Jurkat, Clone E6-1 (cell line): ENCODE measurements around the gene STPG4.

Source experiments
- DNase-seq: peaks from one replicate; pipeline ENCODE4 v3.0.0-alpha.2; 2011; ENCODE audit warnings: low read depth, low spot score
- H3K4me3 ChIP-seq: 2 replicates; pipeline ENCODE4 v1.5.1; 2011; ENCODE audit warnings: mild to moderate bottlenecking, low read length, control low read depth, moderate library complexity

Gene STPG4

GRCh38 chr2:47064106-47064505 is 91.0 kb downstream of the STPG4 start:
- DNase-seq = no peak
- H3K4me3 ChIP-seq = no peak overlapping the region

GRCh38 chr2:47063538-47063930 is 91.6 kb downstream of the STPG4 start:
- no peak for DNase-seq
- no peak overlapping the region for H3K4me3 ChIP-seq

- H3K4me3 ChIP-seq = no peak overlapping the region
- no peak for DNase-seq
These were observed 92.2 kb downstream of the STPG4 start for GRCh38 chr2:47062681-47063537.

GRCh38 chr2:47061944-47062678 is 93.0 kb downstream of the STPG4 start:
- DNase-seq = no peak
- no peak overlapping the region for H3K4me3 ChIP-seq

- H3K4me3 ChIP-seq = no peak overlapping the region
- DNase-seq = no peak
These were observed 94.4 kb downstream of the STPG4 start for GRCh38 chr2:47060652-47061170.

- H3K4me3 ChIP-seq = no peak overlapping the region
- no peak for DNase-seq
These were observed 96.8 kb downstream of the STPG4 start for GRCh38 chr2:47058003-47058931.

GRCh38 chr2:47057687-47058002 is 97.5 kb downstream of the STPG4 start:
- DNase-seq = no peak
- no peak overlapping the region for H3K4me3 ChIP-seq

- no peak for DNase-seq
- no peak overlapping the region for H3K4me3 ChIP-seq
These were observed 98.0 kb downstream of the STPG4 start for GRCh38 chr2:47056868-47057686.

GRCh38 chr2:47056374-47056773 is 98.7 kb downstream of the STPG4 start:
- H3K4me3 ChIP-seq = no peak overlapping the region
- DNase-seq = no peak

GRCh38 chr2:47054868-47055267 is 100.2 kb downstream of the STPG4 start:
- DNase-seq = no peak
- no peak overlapping the region for H3K4me3 ChIP-seq

- no peak overlapping the region for H3K4me3 ChIP-seq
- DNase-seq = no peak
These were observed 101.0 kb downstream of the STPG4 start for GRCh38 chr2:47054036-47054555.

- H3K4me3 ChIP-seq = no peak overlapping the region
- no peak for DNase-seq
These were observed 102.3 kb downstream of the STPG4 start for GRCh38 chr2:47052847-47053246.

- no peak overlapping the region for H3K4me3 ChIP-seq
- DNase-seq = no peak
These were observed 103.5 kb downstream of the STPG4 start for GRCh38 chr2:47051562-47051961.

- no peak for DNase-seq
These were observed 104.3 kb downstream of the STPG4 start for GRCh38 chr2:47050762-47051161.

GRCh38 chr2:47050021-47050760 is 104.9 kb downstream of the STPG4 start:
- H3K4me3 ChIP-seq = no peak overlapping the region
- DNase-seq = no peak

More at GRCh38 chr2:47050762-47051161, 104.3 kb downstream of the STPG4 start:
- no peak overlapping the region for H3K4me3 ChIP-seq

- no peak for DNase-seq
- no peak overlapping the region for H3K4me3 ChIP-seq
These were observed 105.6 kb downstream of the STPG4 start for GRCh38 chr2:47049502-47049901.

GRCh38 chr2:47048801-47049480 is 106.2 kb downstream of the STPG4 start:
- DNase-seq = no peak
- H3K4me3 ChIP-seq = no peak overlapping the region
